Measurements from ENCODE around the gene PLOD3. TPM values are rescaled to one million over a fixed set of nuclear protein-coding genes. Genes with fewer than 3 reads are reported as not detected.
"Not testable (repeated sequence)": the region's sequence is repeated elsewhere in the genome, so short reads cannot be mapped to it uniquely, and the experiment has no call there.

Gene PLOD3
- total RNA-seq, 2 experiments from 2014 or later: 18.8 to 19.7 TPM

DNA sequence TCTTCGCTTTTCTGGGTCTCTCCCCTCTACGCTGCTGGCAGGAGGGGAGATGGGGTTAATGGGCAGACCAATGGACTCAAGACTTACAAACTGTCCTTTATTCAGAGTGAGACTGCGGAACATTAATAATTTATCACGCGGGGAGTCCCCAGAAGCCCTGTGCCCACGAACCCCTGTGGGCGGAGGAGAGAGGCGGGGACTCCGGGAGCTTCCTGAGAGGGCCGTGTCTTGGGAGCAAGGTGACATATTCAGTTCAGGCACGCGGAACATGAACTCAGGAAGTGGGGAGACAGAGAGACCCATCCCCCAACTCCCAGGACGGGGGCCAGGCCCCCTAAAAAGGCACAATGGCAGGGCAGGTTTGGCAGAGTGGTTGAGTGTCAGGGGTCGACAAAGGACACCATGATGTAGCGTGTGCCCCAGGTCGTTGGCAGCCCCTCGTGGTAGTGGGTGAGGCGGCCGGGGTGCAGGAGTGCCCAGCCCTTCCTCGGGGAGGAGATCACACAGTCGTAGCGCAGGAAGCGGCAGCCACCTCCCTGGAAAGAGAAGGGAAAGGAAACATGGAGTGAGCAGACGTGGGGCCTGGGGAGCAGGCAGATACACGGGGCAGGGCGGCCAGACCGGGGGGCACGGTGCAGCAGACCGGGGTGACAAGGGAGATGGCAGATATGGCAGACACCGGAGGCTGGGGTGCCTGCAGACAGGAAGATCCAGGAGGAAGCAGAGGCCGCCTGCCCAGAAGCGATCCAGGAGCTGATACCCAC is 11.3 kb downstream of the PLOD3 start:
- CTCF ChIA-PET: interaction anchor here (1.8 kb wide), 1 partner anchor 14 kb away, joined by 5 read pairs; no protein-coding TSS in a partner anchor
- Mint-ChIP-seq H3K27ac (no peak overlapping the region), H3K27me3 (ENCODE audit: low read depth) (peaks cover 13% of the 10 kb centered on the region), H3K9me3 (no peaks in the 10 kb centered on the region), H3K36me3 (ENCODE audit: low read depth) (peaks cover 11% of the 10 kb centered on the region), H3K4me3 (no peak overlapping the region), H3K4me1 (ENCODE audit: low read depth) (peaks cover 9% of the 10 kb centered on the region)
- intact Hi-C loops (cut with micrococcal nuclease): no loop called here
- no peak for DNase-seq

DNA sequence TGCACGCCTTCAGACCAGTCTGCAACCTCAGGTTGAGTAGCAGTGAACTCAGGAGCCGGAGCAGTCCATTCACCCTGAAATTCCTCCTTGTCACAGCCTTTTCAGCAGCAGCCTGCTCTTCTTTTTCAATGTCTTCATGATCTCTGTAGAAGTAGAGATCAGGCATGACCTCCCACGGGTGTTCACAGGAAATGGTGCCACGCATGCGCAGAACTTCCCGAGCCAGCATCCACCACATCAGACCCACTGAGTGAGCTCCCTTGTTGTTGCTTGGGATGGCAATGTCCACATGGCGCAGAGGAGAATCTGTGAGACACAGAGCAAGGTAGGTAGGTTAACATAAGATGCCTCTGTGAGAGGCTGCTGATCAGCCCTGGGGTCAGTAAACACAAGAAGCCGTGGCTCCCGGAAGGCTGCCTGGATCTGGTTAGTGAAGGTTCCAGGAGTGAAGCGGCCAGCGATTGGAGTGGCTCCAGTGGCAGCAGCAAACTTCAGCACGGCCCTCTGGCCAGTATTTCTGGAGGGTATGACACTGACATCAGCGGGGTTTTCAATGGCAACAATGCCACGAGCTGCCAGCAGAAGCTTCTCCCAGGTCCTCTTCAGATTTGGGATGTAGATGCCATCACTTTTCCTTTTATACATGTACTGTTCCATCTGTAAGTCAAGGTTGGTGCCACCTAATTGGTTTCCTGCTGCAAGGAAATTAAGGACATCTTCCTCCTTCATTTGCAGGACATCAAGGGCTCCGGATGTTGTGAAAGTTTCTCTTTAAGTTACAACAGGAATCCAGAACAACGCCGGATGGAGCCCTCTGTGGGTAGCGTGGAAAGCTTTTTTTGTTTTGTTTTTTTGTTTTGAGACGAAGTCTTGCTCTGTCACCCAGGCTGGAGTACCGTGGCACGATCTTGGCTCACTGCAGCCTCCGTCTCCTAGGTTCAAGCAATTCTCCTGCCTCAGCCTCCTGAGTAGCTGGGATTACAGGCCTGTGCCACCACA is 13.3 kb downstream of the PLOD3 start:
- intact Hi-C loops (cut with micrococcal nuclease): loop anchor here (5.0 kb wide), 2 partner anchors 38 to 78 kb away; no protein-coding TSS in a partner anchor
- peak; percentile 27 for DNase-seq
- peaks cover 14% of the 10 kb centered on the region for H3K4me1 Mint-ChIP-seq (ENCODE audit: low read depth)
- H3K36me3 Mint-ChIP-seq (ENCODE audit: low read depth); H3K9me3 Mint-ChIP-seq: not testable (repeated sequence)
- CTCF ChIA-PET: interaction anchor here (0.6 to 2.3 kb wide), 6 partner anchors 11 to 313 kb away, joined by 3 to 6 read pairs (median 4); no protein-coding TSS in a partner anchor
- peak overlapping the region; percentile 54 for H3K27ac Mint-ChIP-seq
- peaks cover 21% of the 10 kb centered on the region for H3K27me3 Mint-ChIP-seq (ENCODE audit: low read depth)
- H3K4me3 Mint-ChIP-seq: peak overlapping the region; percentile 61

DNA sequence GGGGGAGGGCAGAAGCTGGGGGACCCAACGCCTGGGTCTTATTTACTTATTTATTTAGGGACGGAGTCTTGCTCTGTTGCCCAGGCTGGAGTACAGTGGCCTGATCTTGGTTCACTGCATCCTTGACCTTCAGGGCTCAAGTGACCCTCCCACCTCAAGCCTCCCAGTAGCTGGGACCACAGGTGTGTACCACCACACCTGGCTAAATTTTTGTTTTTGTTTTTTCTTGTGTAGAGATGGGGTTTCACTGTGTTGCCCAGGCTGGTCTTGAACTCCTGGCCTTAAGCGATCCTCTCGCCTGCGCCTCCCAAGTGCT is 14.8 kb downstream of the PLOD3 start:
- Mint-ChIP-seq H3K4me1 (ENCODE audit: low read depth) (peaks cover 14% of the 10 kb centered on the region), H3K9me3 (no peaks in the 10 kb centered on the region), H3K27me3 (ENCODE audit: low read depth) (peaks cover 21% of the 10 kb centered on the region), H3K4me3 (no peak overlapping the region), H3K36me3 (ENCODE audit: low read depth) (peaks cover 5% of the 10 kb centered on the region), H3K27ac (no peak overlapping the region)
- intact Hi-C loops (cut with micrococcal nuclease): loop anchor here (5.0 kb wide), 2 partner anchors 40 to 80 kb away; no protein-coding TSS in a partner anchor
- CTCF ChIA-PET: interaction anchor here (0.9 to 2.3 kb wide), 5 partner anchors 8 to 68 kb away, joined by 3 to 9 read pairs (median 5); no protein-coding TSS in a partner anchor
- no peak for DNase-seq

DNA sequence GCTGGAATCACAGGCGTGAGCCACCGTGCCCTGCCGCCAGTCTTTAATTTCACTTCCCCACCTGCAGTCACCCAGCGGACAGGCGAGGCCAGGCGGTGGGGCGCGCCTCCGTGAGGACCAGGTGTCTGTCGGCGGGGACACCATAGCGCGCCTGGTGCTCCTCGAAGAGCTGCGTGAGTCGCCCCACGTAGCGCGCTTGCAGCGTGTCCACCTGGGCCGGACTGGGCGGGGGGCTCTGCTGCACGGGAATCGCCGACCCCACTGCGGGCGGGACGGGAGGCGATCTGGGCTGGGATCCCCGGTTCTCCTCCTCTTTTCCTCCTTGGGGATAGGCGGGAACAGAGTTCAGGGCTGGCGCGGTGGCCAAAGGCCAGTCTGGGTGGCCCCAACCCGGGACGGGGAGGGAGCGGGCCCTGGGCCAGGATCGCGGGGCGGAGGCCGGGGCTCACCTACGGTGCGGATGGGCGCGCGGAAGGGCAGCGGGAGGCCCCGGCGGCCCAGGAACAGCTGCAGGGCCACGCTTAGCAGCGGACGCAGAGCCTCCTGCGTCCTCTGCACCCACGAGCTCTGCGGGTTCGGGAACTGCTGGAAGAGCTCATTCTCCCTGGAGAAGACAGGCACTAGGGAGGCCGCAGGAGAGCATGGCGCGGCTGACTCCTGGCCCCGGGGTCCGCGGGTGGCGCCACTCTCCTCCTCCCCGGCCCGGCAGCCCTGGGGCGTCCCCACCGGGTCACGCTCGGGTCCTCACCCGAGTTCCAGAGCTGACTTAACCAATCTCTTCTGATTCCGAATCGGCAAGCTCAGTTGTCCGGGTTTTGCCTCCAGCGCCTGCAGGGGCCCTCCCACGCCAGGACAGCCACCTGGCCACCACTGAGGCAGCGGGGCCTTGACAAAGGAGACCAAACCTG is 15.4 kb downstream of the PLOD3 start:
- Mint-ChIP-seq H3K4me1 (ENCODE audit: low read depth) (peaks cover 14% of the 10 kb centered on the region), H3K9me3 (no peaks in the 10 kb centered on the region), H3K4me3 (no peak overlapping the region), H3K27ac (no peak overlapping the region), H3K27me3 (ENCODE audit: low read depth) (peaks cover 21% of the 10 kb centered on the region), H3K36me3 (ENCODE audit: low read depth) (peaks cover 5% of the 10 kb centered on the region)
- DNase-seq: no peak
- CTCF ChIA-PET: interaction anchor here (0.9 to 1.0 kb wide), 3 partner anchors 8 to 58 kb away, joined by 3 to 9 read pairs (median 5); no protein-coding TSS in a partner anchor
- intact Hi-C loops (cut with micrococcal nuclease): loop anchor here (5.0 kb wide), 2 partner anchors 40 to 80 kb away; no protein-coding TSS in a partner anchor

DNA sequence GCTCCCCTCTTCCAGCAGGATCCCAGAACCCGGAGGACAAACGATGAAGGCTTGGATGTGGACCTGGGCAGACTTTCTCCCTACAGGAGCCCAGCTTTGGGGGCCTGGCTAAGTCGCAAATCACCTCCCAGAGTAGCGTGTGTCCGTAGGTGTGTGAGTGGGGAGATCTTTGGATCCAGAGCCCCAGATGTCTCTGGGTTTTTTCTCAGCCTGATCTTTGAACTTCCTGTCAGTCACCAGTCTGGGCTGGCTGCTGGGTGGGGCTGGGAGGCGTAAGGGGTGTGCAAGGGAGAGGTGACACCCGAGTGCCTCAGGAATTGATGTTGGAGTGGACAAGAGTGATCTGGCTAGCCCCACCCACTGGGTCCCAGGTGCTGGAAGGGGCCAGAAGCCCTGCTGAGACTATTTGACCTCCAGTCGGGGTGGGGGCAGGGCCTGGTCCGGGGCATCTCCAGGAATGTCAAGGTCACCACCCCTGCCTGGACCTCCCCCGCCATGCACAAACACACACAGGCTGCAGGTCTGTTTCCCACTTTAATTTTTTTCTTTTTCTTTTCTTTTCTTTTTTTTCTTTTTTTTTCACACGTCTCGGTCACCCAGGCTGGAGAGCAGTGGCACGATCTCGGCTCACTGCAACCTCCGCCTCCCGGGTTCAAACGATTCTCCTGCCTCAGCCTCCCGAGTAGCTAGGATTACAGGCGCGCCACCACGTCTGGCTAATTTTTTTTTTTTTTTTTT is 16.4 kb downstream of the PLOD3 start, which contains the start of gene MOGAT3:
Gene MOGAT3 (minus strand): TSS at position 175 of the 738 bp plus-strand sequence. CDS start 182 bp downstream, outside the sequence.
- Mint-ChIP-seq H3K27me3 (ENCODE audit: low read depth) (peaks cover 21% of the 10 kb centered on the region), H3K4me1 (ENCODE audit: low read depth) (peaks cover 14% of the 10 kb centered on the region), H3K9me3 (no peaks in the 10 kb centered on the region), H3K27ac (no peak within 1 kb of the TSS), H3K4me3 (no peak within 1 kb of the TSS), H3K36me3 (ENCODE audit: low read depth) (no peaks in the 10 kb centered on the region)
- CTCF ChIA-PET: interaction anchor here (1.4 kb wide), 1 partner anchor 17 kb away, joined by 3 read pairs; the partner anchor contains the start of gene ZNHIT1
- DNase-seq: no peak
- intact Hi-C loops (cut with micrococcal nuclease): loop anchor here (5.0 kb wide), 2 partner anchors 41 to 81 kb away; no protein-coding TSS in a partner anchor

DNA sequence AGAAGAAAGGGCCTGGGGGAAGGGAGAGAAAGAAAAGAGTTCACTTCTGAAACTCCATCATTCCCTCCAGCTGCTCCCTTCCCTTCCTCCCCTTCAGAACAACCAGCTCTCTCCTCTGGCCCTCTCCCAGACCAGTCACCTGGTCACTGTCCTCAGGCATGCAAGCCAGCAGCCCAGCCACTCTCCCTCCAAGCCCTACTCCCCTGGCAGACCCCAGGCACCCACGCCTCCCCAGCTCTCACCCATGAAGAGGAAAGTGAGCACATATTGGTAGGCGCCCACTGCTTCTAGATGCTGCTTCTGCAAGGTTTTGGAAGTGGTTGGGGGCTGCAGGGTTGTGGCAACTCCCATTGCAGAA is 16.9 kb downstream of the PLOD3 start:
- intact Hi-C loops (cut with micrococcal nuclease): loop anchor here (5.0 kb wide), 2 partner anchors 42 to 82 kb away; no protein-coding TSS in a partner anchor
- DNase-seq: no peak
- Mint-ChIP-seq H3K36me3 (ENCODE audit: low read depth) (no peaks in the 10 kb centered on the region), H3K4me3 (no peak overlapping the region), H3K27me3 (ENCODE audit: low read depth) (peaks cover 21% of the 10 kb centered on the region), H3K27ac (no peak overlapping the region), H3K9me3 (no peaks in the 10 kb centered on the region), H3K4me1 (ENCODE audit: low read depth) (peaks cover 14% of the 10 kb centered on the region)
- CTCF ChIA-PET: interaction anchor here (1.4 kb wide), 2 partner anchors 18 to 57 kb away, joined by 3 to 8 read pairs; partner anchors contain the start of gene ZNHIT1

DNA sequence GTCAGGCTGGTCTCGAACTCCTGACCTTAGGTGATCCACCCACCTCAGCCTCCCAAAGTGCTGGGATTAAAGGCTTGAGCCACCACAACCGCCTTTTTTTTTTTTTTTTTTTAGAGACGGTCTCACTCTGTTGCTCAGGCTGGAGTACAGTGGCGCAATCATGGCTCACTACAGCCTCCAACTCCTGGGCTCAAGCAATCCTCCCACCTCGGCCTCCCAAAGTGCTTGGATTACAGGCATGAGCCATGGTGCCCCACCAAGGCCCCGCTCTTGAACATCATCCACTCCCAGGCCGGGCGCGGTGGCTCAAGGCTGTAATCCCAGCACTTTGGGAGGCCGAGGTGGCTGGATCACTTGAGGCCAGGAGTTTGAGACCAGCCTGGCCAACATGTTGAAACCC is 17.9 kb downstream of the PLOD3 start:
- H3K27ac Mint-ChIP-seq; H3K36me3 Mint-ChIP-seq (ENCODE audit: low read depth); H3K9me3 Mint-ChIP-seq; DNase-seq; H3K4me3 Mint-ChIP-seq; intact Hi-C loops (cut with micrococcal nuclease): not testable (repeated sequence)
- peaks cover 21% of the 10 kb centered on the region for H3K27me3 Mint-ChIP-seq (ENCODE audit: low read depth)
- peaks cover 14% of the 10 kb centered on the region for H3K4me1 Mint-ChIP-seq (ENCODE audit: low read depth)
- CTCF ChIA-PET: interaction anchor here (0.6 to 1.4 kb wide), 3 partner anchors 19 to 56 kb away, joined by 3 to 8 read pairs (median 4); partner anchors contain the start of gene ZNHIT1

DNA sequence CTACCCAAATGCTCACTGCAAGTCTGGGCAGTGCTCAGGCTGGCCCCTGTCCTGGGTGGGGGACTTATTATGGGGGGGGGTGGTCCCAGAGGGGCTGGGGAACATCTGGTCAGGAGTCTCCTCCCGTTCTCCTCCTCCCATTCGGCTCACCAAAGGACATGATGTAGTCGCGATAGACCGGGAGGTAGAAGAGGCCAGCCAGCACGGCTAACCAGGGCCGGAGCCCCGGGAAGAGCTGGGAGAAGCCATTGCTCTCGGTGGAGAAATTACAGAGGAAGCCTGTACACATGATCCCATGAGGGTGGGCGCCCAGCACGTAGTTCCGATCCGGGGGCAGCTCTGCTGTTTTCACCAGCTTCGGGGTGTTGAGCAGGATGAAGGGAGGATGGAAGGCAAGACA is 18.9 kb downstream of the PLOD3 start:
- H3K27ac Mint-ChIP-seq: no peak overlapping the region
- DNase-seq: no peak
- peaks cover 11% of the 10 kb centered on the region for H3K4me1 Mint-ChIP-seq (ENCODE audit: low read depth)
- CTCF ChIA-PET: no interaction called here
- no peaks in the 10 kb centered on the region for H3K36me3 Mint-ChIP-seq (ENCODE audit: low read depth)
- no peak overlapping the region for H3K4me3 Mint-ChIP-seq
- peaks cover 20% of the 10 kb centered on the region for H3K27me3 Mint-ChIP-seq (ENCODE audit: low read depth)
- intact Hi-C loops (cut with micrococcal nuclease): no loop called here
- H3K9me3 Mint-ChIP-seq: no peaks in the 10 kb centered on the region

DNA sequence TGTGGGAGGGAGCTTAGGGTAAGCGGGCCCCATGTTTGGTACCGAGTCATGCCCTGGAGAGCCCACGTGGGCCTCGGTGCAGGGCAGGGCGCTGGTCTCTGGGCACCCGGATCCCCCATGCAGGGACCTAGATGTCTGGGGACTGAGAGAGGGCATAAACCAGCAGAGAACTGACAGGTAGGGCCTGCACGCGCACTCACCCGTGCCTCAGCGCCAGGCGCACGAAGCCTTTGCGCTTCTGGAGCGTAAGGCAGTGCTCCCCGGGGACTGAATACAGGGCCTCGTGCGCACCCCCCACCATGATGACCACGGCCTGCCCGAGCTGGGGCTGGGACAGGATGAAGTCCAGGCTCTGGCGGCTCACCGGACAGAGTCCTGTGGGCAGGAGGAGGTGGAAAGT is 19.4 kb downstream of the PLOD3 start:
- no peaks in the 10 kb centered on the region for H3K9me3 Mint-ChIP-seq
- H3K4me3 Mint-ChIP-seq: no peak overlapping the region
- no peak overlapping the region for H3K27ac Mint-ChIP-seq
- H3K4me1 Mint-ChIP-seq (ENCODE audit: low read depth): peaks cover 10% of the 10 kb centered on the region
- no peaks in the 10 kb centered on the region for H3K36me3 Mint-ChIP-seq (ENCODE audit: low read depth)
- intact Hi-C loops (cut with micrococcal nuclease): no loop called here
- DNase-seq: no peak
- H3K27me3 Mint-ChIP-seq (ENCODE audit: low read depth): peaks cover 19% of the 10 kb centered on the region
- CTCF ChIA-PET: no interaction called here

DNA sequence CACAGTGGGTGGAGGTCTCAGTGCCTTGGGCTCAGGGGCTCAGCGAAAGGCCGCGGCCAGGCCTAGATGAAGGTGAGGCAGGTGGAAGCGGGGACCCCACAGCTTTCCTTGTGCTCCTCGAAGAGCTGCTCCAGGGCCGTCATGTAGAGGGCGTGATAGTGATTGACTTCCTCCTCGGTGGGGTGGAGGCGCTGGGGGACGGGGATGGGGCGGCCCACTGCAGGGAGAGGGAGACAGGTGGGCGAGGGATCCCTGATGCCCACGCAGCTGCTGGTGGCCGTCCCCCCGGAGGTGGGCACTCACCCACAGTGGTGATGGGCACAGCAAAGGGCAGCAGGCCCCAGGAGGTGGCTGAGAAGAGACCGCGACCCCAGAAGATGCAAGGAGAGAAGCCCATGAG is 21.5 kb downstream of the PLOD3 start:
- Mint-ChIP-seq H3K4me1 (ENCODE audit: low read depth) (peaks cover 3% of the 10 kb centered on the region), H3K27me3 (ENCODE audit: low read depth) (peaks cover 7% of the 10 kb centered on the region), H3K36me3 (ENCODE audit: low read depth) (no peaks in the 10 kb centered on the region), H3K9me3 (no peaks in the 10 kb centered on the region), H3K4me3 (no peak overlapping the region), H3K27ac (no peak overlapping the region)
- CTCF ChIA-PET: interaction anchor here (0.8 to 7.7 kb wide), 3 partner anchors 48 to 87 kb away, joined by 3 to 233 read pairs (median 3); no protein-coding TSS in a partner anchor
- intact Hi-C loops (cut with micrococcal nuclease): no loop called here
- DNase-seq: no peak

DNA sequence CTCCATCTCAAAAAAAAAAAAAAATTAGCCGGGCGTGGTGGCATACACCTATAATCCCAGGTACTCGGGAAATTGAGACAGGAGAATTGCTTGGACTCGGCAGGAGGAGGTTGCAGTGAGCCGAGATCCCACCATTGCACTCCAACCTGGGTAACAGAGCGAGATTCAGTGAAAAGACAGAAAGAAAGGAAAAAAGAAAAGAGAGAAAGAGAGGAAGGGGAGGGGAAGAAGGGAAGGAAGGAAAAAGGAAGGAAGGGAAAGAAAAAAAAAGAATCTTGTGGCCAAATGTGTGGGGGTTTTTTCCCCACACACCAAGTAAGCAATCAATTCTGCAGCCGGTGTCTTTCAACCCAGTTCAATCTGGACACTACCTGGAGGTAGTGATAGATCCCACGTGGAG is 28.3 kb downstream of the PLOD3 start:
- CTCF ChIA-PET: no interaction called here

More for the DNA sequence above, 28.3 kb downstream of the PLOD3 start:
- no peaks in the 10 kb centered on the region for H3K9me3 Mint-ChIP-seq
- DNase-seq: no peak
- no peaks in the 10 kb centered on the region for H3K4me1 Mint-ChIP-seq (ENCODE audit: low read depth)
- no peak overlapping the region for H3K27ac Mint-ChIP-seq
- peaks cover 6% of the 10 kb centered on the region for H3K27me3 Mint-ChIP-seq (ENCODE audit: low read depth)
- intact Hi-C loops (cut with micrococcal nuclease): no loop called here
- H3K4me3 Mint-ChIP-seq: no peak overlapping the region
- H3K36me3 Mint-ChIP-seq (ENCODE audit: low read depth): no peaks in the 10 kb centered on the region
